ENCODE measurements around the gene KANK4.

Gene KANK4

DNA sequence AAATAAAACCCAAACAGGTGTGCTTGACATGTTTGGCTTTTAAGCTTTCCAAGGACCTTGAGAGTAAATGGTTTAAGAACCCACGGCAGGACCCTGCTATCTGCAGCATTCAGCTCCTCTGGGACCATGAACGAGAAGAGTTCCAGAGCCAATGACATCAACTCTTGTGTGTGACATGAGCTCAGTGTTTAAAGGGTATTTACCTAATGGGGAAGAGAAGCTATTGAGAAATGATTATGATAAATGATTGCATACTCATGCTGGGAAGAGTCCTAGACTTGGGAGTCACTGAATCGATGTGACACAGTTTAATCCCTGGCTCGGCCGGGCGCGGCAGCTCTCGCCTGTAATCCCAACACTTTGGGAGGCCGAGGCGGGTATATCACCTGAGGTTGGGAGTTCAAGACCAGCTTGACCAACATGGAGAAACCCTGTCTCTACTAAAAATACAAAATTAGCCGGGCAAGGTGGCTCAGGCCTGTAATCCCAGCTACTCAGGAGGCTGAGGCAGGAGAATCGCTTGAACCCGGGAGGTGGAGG, 55.4 kb downstream of the KANK4 start:
- ChIA-PET CTCF (interaction anchor here (1.2 to 1.4 kb wide), 2 partner anchors 88 to 143 kb away, joined by 3 read pairs; no protein-coding TSS in a partner anchor), POLR2A (ENCODE audit: low non-redundant PET) (no interaction called here)
- no peak for DNase-seq (ENCODE audit: low spot score)
- TF ChIP-seq, protein P1, sequence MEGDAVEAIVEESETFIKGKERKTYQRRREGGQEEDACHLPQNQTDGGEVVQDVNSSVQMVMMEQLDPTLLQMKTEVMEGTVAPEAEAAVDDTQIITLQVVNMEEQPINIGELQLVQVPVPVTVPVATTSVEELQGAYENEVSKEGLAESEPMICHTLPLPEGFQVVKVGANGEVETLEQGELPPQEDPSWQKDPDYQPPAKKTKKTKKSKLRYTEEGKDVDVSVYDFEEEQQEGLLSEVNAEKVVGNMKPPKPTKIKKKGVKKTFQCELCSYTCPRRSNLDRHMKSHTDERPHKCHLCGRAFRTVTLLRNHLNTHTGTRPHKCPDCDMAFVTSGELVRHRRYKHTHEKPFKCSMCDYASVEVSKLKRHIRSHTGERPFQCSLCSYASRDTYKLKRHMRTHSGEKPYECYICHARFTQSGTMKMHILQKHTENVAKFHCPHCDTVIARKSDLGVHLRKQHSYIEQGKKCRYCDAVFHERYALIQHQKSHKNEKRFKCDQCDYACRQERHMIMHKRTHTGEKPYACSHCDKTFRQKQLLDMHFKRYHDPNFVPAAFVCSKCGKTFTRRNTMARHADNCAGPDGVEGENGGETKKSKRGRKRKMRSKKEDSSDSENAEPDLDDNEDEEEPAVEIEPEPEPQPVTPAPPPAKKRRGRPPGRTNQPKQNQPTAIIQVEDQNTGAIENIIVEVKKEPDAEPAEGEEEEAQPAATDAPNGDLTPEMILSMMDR (conservative IDR thresholded peaks at IDR 0.05; ENCODE audit: low read depth): no peak
- H3K27ac ChIP-seq: no peak overlapping the region

DNA sequence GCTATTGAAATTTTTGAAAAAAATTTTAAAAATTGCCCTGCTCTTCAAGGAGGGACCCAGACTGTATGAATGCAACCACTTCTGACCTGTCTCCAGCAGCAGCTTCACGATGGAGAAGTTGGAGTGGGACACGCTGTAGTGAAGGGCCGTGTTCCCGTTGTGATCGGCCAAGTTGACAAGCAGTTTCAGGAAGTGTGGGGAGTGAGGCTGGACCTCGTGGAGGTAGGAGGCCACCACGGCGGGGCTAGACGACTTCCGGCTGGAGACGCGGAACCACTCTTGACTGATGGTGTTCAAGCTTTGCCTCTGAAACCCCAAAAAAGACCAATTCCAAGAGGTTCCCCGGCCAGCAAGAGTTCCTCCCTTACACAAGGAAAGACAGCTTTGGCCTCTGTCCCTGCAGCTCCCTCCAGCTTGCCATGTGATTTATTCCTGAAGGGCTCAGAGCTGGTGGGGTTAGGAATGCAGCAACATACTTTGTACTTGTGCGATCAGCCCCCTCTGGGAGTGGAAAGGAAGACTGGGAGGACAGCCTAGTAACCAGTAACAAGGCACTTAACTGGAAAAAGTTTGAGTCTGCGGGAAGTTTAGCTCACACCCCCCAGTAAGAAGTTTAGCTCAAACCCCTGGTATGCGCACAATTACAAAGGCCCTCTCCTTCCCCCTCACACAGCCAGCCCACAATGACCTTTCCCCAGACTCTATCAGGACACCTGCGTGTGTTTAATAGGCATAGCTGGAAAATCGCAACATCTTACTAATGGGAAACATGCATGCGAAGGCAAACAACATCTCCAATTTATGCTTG, 56.0 kb downstream of the KANK4 start:
- no peak for DNase-seq (ENCODE audit: low spot score)
- TF ChIP-seq, protein P1 (conservative IDR thresholded peaks at IDR 0.05; ENCODE audit: low read depth): no peak
- no peak overlapping the region for H3K27ac ChIP-seq
- CTCF ChIA-PET: interaction anchor here (1.2 kb wide), 1 partner anchor 144 kb away, joined by 3 read pairs; no protein-coding TSS in a partner anchor
- POLR2A ChIA-PET (ENCODE audit: low non-redundant PET): no interaction called here

DNA sequence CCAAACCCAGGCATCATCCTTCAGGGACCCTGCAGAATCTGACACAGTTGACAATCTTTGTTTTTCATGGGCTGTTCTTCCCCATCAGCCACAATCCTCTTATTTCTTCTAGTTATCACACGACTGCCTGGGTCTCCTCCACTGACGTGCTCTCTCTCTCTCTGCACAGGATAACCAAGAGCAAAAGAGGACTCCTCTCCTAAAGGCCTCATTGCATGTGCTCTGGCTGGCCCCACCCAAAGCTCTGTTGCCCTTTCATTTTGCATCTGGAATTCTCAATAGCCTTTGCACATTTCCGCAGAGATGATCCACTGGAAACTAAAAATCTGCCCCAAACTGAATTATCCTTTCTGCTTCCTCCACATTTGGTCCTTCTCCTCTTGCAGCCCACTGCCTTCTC, 58.5 kb downstream of the KANK4 start:
- DNase-seq (ENCODE audit: low spot score): no peak
- TF ChIP-seq, protein P1 (conservative IDR thresholded peaks at IDR 0.05; ENCODE audit: low read depth): no peak
- ChIA-PET CTCF (interaction anchor here (0.7 kb wide), 1 partner anchor 24 kb away, joined by 3 read pairs; no protein-coding TSS in a partner anchor), POLR2A (ENCODE audit: low non-redundant PET) (no interaction called here)
- no peak overlapping the region for H3K27ac ChIP-seq

DNA sequence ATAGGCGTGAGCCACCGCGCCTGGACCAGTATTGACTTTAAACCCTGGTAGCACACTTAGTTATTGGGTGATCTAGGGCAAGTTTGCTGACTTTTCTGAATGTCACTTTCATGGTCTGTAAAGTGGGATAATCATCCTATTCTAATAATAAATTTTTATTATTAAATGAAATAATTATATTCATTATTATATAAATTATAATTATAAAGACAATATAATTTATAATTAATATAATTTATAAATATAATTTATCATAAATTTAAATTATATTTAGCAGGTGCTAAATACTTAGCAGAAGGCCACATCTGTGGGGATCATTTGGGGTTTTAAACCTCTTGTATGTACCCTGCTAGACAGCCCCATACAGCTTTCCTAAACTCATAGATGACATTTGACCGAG, 59.7 kb downstream of the KANK4 start:
- ChIA-PET CTCF (no interaction called here), POLR2A (ENCODE audit: low non-redundant PET) (no interaction called here)
- TF ChIP-seq, protein P1 (conservative IDR thresholded peaks at IDR 0.05; ENCODE audit: low read depth): no peak
- no peak for DNase-seq (ENCODE audit: low spot score)
- no peak overlapping the region for H3K27ac ChIP-seq

DNA sequence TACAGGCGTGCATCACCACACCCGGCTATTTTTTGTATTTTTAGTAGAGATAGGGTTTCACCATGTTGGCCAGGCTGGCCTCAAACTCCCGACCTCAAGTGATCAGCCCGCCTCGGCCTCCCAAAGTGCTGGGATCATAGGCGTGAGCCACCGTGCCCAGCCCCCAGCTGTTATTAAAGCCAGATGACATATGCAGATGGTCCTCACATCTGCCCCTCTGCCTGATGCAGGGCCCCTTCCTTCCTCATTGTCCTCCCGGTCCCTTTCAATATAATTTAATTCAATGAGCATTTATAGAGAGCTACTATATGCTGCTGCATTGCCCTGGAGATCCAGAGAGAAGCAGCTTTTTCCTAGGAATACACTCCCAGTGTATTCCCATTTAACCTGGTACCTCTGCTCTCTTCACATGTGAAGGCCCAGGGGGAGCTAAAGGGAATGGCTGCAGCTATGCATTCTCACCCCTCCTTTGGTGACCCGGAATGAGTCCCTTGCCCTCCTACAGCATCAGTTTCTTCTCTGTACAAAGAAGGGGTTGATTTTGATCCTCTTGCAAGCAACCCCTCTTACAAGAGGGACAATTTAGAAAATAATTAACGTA, 69.0 kb downstream of the KANK4 start:
- POLR2A ChIA-PET (ENCODE audit: low non-redundant PET): no interaction called here
- CTCF ChIA-PET: no interaction called here
- no peak overlapping the region for H3K27ac ChIP-seq
- no peak for DNase-seq (ENCODE audit: low spot score)
- TF ChIP-seq, protein P1 (conservative IDR thresholded peaks at IDR 0.05; ENCODE audit: low read depth): no peak

DNA sequence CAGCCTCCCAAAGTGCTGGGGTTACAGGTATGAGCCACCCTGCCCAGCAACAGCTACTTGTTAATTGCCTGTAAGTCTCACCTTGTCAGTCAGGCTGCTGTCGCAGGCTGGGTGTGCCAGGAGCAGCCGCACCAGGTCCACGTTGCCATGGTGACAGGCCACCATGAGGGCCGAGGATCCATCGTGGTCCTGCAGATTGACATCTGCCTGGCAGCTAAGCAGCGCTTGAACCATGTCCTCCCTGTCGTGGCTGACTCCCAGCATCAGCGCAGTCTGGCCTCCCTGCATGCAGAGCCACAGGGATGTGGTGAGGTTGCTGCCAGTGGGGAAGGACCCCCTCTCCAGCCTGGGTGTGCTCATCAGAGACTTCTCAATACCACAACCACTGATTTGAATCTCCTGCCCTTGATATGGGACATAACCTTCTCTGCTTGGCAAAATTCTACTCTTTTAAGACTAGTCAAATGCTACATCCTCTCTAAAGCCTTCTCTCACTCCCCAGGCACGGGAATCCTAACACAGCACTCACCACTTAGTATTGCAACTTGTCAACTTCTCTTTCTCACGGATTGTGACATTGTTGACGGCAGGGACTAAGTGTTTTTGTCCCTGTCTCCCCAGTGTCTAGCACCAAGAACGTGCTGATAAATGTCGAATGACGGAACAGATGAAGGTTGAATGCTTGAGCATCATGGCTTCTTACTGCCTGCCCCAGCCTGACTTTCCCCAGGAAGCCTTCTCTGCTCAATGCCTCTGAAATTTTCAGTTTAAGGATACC, 71.7 kb downstream of the KANK4 start:
- DNase-seq (ENCODE audit: low spot score): no peak
- ChIA-PET POLR2A (ENCODE audit: low non-redundant PET) (interaction anchor here (0.7 kb wide), 1 partner anchor 72 kb away, joined by 4 read pairs; the partner anchor contains the start of gene KANK4), CTCF (interaction anchor here (0.6 kb wide), 1 partner anchor 1654 kb away, joined by 4 read pairs; no protein-coding TSS in a partner anchor)
- TF ChIP-seq, protein P1 (conservative IDR thresholded peaks at IDR 0.05; ENCODE audit: low read depth): no peak
- no peak overlapping the region for H3K27ac ChIP-seq
